Colonic mucosa (tissue), 4 donors: ENCODE results near the gene CFC1B. TPM values are rescaled to one million over a fixed set of nuclear protein-coding genes. Genes with fewer than 3 reads are reported as not detected.
"Not testable (repeated sequence)": the region's sequence is repeated elsewhere in the genome, so short reads cannot be mapped to it uniquely, and the experiment has no call there.

Experiments
- DNase-seq: peaks from one replicate; pipeline ENCODE4 v3.0.0-alpha.2; 2020
- H3K27ac ChIP-seq: fragments of 200-600 bp; one replicate; pipeline ENCODE4 v1.8.0; 2021
- H3K27me3 ChIP-seq: fragments of 200-600 bp; one replicate; pipeline ENCODE4 v1.8.0; 2021
- H3K36me3 ChIP-seq: fragments of 200-600 bp; one replicate; pipeline ENCODE4 v1.8.0; 2021
- H3K4me1 ChIP-seq: fragments of 200-600 bp; one replicate; pipeline ENCODE4 v1.8.0; 2021; ENCODE audit warnings: mild to moderate bottlenecking
- H3K4me3 ChIP-seq: fragments of 200-600 bp; one replicate; pipeline ENCODE4 v1.8.0; 2021
- H3K9ac ChIP-seq, 2 donors: one replicate each; pipeline ENCODE4 v1.7.0; 2013; ENCODE audit warnings: control low read depth in 2 of 2, low read depth in 2 of 2, low read length in 2 of 2
- H3K9me3 ChIP-seq: fragments of 200-600 bp; one replicate; pipeline ENCODE4 v1.8.0; 2021
- intact Hi-C: fragments of 100-400 bp; cut with DNase I; formaldehyde crosslinking; loops from one replicate; pipeline ENCODE4 v1.14.1; 2022
- total RNA-seq, 2 donors: library from RNA; stranded (reverse); fragmentation: NEBNext Ultra II Directional in 1 of 2; extraction: Animal tissue kit (Norgen Biotek cat#: 25700) in 1 of 2; gene quantifications; one replicate each; pipeline ENCODE4 v1.2.1, GENCODE V29; 2021
- donor health status: healthy.
- donor health status: DM: no; HTN: no; CAD: no.
- donor health status: DM: no; HTN: no; CAD: no.

CFC1B gene
- total RNA-seq, 2 donors from 2014 or later = 1.2 TPM; not detected in 1

- H3K36me3 ChIP-seq, H3K9ac ChIP-seq, H3K4me1 ChIP-seq, DNase-seq, H3K27ac ChIP-seq, H3K9me3 ChIP-seq, intact Hi-C loops, H3K4me3 ChIP-seq, H3K27me3 ChIP-seq: not testable (repeated sequence)
Measured at GRCh38 chr2:130538271-130538670, 17.2 kb downstream of the CFC1B start.

GRCh38 chr2:130542789-130543188 lies 21.8 kb downstream of the CFC1B start:
- intact Hi-C loops, H3K27ac ChIP-seq, H3K4me3 ChIP-seq, H3K27me3 ChIP-seq, H3K9me3 ChIP-seq, H3K36me3 ChIP-seq, H3K4me1 ChIP-seq, DNase-seq, H3K9ac ChIP-seq: not testable (repeated sequence)

GRCh38 chr2:130543785-130544528 lies 22.9 kb downstream of the CFC1B start:
- H3K36me3 ChIP-seq, H3K9ac ChIP-seq, DNase-seq, H3K27me3 ChIP-seq, H3K9me3 ChIP-seq, H3K4me3 ChIP-seq, H3K4me1 ChIP-seq, intact Hi-C loops, H3K27ac ChIP-seq: not testable (repeated sequence)

GRCh38 chr2:130544978-130545377 lies 24.0 kb downstream of the CFC1B start:
- H3K9me3 ChIP-seq, H3K4me1 ChIP-seq, DNase-seq, H3K9ac ChIP-seq, H3K27ac ChIP-seq, H3K27me3 ChIP-seq, H3K4me3 ChIP-seq, intact Hi-C loops, H3K36me3 ChIP-seq: not testable (repeated sequence)

GRCh38 chr2:130548418-130548817 lies 27.4 kb downstream of the CFC1B start:
- H3K27me3 ChIP-seq, H3K4me3 ChIP-seq, H3K9ac ChIP-seq, H3K4me1 ChIP-seq, DNase-seq, H3K36me3 ChIP-seq, H3K27ac ChIP-seq, intact Hi-C loops, H3K9me3 ChIP-seq: not testable (repeated sequence)

- H3K9ac ChIP-seq, DNase-seq, H3K4me3 ChIP-seq, H3K27ac ChIP-seq, H3K4me1 ChIP-seq, H3K27me3 ChIP-seq, H3K36me3 ChIP-seq, H3K9me3 ChIP-seq, intact Hi-C loops: not testable (repeated sequence)
Measured at GRCh38 chr2:130549475-130549874, 28.5 kb downstream of the CFC1B start.

- H3K36me3 ChIP-seq, H3K27ac ChIP-seq, H3K27me3 ChIP-seq, H3K9ac ChIP-seq, DNase-seq, intact Hi-C loops, H3K4me1 ChIP-seq, H3K9me3 ChIP-seq, H3K4me3 ChIP-seq: not testable (repeated sequence)
Measured at GRCh38 chr2:130554178-130554577, 33.2 kb downstream of the CFC1B start.

GRCh38 chr2:130556441-130556840 lies 35.4 kb downstream of the CFC1B start:
- H3K4me1 ChIP-seq, H3K36me3 ChIP-seq, H3K27me3 ChIP-seq, DNase-seq, H3K4me3 ChIP-seq, intact Hi-C loops, H3K27ac ChIP-seq, H3K9ac ChIP-seq, H3K9me3 ChIP-seq: not testable (repeated sequence)

GRCh38 chr2:130566165-130566564 lies 45.1 kb downstream of the CFC1B start:
- DNase-seq, intact Hi-C loops, H3K9ac ChIP-seq, H3K36me3 ChIP-seq, H3K27me3 ChIP-seq, H3K9me3 ChIP-seq, H3K27ac ChIP-seq, H3K4me1 ChIP-seq, H3K4me3 ChIP-seq: not testable (repeated sequence)

- H3K9me3 ChIP-seq, H3K4me3 ChIP-seq, H3K27me3 ChIP-seq, H3K4me1 ChIP-seq, DNase-seq, intact Hi-C loops, H3K36me3 ChIP-seq, H3K27ac ChIP-seq, H3K9ac ChIP-seq: not testable (repeated sequence)
Measured at GRCh38 chr2:130571929-130572328, 50.9 kb downstream of the CFC1B start.

- H3K36me3 ChIP-seq, intact Hi-C loops, DNase-seq, H3K27ac ChIP-seq, H3K9ac ChIP-seq, H3K4me1 ChIP-seq, H3K4me3 ChIP-seq, H3K9me3 ChIP-seq, H3K27me3 ChIP-seq: not testable (repeated sequence)
Measured at GRCh38 chr2:130574230-130574629, 53.2 kb downstream of the CFC1B start.

- H3K36me3 ChIP-seq, H3K27ac ChIP-seq, H3K4me3 ChIP-seq, H3K4me1 ChIP-seq, H3K9me3 ChIP-seq, intact Hi-C loops, H3K27me3 ChIP-seq, H3K9ac ChIP-seq, DNase-seq: not testable (repeated sequence)
Measured at GRCh38 chr2:130576209-130576784, 55.3 kb downstream of the CFC1B start.

- H3K4me3 ChIP-seq, H3K9me3 ChIP-seq, intact Hi-C loops, H3K9ac ChIP-seq, H3K27ac ChIP-seq, DNase-seq, H3K36me3 ChIP-seq, H3K27me3 ChIP-seq, H3K4me1 ChIP-seq: not testable (repeated sequence)
Measured at GRCh38 chr2:130577559-130577958, 56.5 kb downstream of the CFC1B start.
